ENCODE measurements around the gene KIF5A.

KIF5A gene

DNA sequence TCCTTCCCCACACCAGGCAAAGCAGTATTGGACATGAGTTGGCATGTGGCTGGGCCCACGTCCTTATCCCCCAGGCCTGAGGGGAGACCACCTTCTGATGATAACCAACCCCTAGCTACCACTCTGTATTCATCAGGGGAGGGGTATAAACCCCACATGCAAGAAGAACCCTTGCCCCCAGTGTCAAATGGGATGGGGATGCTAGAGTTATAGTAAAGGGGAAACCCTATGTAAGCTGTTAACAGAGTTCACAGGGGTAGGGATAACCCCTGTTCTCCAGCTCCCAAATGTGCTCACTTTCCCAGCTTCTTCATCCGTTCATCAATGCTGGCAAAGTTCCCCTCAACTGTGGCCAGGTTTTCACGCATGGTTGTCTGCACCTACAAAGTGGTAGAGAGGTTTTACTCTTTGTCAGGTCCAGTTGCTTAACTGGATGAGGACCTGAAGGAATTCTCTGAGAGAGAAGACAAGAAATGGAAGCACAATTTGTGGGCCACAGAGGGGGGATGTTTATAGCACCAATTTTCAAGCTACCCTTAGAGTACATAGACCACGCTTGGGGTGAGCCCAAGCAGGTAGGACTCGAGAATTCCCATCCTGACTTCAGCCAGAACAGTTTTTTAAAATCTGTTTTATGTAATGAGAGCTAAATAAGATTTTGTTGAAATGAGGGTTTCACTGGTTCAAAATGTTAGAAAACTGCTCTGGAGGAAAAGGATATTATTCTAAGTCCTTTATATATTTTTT lies 19.3 kb upstream of the KIF5A start:
- DNase-seq (ENCODE audit: low read depth) = no peak
- TF ChIP-seq, protein P1, sequence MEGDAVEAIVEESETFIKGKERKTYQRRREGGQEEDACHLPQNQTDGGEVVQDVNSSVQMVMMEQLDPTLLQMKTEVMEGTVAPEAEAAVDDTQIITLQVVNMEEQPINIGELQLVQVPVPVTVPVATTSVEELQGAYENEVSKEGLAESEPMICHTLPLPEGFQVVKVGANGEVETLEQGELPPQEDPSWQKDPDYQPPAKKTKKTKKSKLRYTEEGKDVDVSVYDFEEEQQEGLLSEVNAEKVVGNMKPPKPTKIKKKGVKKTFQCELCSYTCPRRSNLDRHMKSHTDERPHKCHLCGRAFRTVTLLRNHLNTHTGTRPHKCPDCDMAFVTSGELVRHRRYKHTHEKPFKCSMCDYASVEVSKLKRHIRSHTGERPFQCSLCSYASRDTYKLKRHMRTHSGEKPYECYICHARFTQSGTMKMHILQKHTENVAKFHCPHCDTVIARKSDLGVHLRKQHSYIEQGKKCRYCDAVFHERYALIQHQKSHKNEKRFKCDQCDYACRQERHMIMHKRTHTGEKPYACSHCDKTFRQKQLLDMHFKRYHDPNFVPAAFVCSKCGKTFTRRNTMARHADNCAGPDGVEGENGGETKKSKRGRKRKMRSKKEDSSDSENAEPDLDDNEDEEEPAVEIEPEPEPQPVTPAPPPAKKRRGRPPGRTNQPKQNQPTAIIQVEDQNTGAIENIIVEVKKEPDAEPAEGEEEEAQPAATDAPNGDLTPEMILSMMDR (IDR thresholded peaks at IDR 0.05; ENCODE audit: low read depth, low read length, missing control alignments) = no peak
- in situ Hi-C loops (cut with HindIII; ENCODE audit: low sequenced_read_pairs) = no loop called here
- H3K4me3 ChIP-seq (ENCODE audit: low read depth, low read length) = no peak overlapping the region

DNA sequence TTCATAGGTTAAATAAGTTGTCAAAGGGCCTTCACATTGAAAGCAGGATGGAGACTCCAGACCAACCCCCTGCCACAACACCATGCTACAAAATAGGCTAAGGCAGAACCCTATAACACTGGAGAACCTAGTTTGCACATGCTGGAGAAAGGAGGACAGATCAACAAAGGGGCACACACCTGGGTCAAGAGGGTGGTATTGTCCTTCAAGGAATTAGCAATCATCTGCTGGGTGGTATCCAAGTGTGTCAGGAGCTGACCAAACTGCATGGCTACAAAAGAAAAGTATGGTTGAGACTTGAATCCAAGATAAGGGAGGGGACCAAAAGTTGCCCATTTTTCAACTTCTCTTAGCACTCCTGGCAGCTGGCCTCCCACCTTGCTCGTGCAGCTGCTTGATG lies 18.0 kb upstream of the KIF5A start:
- TF ChIP-seq, protein P1 (IDR thresholded peaks at IDR 0.05; ENCODE audit: low read depth, low read length, missing control alignments) = no peak
- in situ Hi-C loops (cut with HindIII; ENCODE audit: low sequenced_read_pairs) = no loop called here
- no peak for DNase-seq (ENCODE audit: low read depth)
- no peak overlapping the region for H3K4me3 ChIP-seq (ENCODE audit: low read depth, low read length)

GRCh38 chr12:57533108-57533507 lies 16.7 kb upstream of the KIF5A start:
- TF ChIP-seq, protein P1 (IDR thresholded peaks at IDR 0.05; ENCODE audit: low read depth, low read length, missing control alignments) = no peak
- no peak for DNase-seq (ENCODE audit: low read depth)
- in situ Hi-C loops (cut with HindIII; ENCODE audit: low sequenced_read_pairs) = no loop called here

GRCh38 chr12:57534250-57534649 lies 15.6 kb upstream of the KIF5A start:
- H3K4me3 ChIP-seq (ENCODE audit: low read depth, low read length) = no peak overlapping the region
- in situ Hi-C loops (cut with HindIII; ENCODE audit: low sequenced_read_pairs) = no loop called here
- no peak for DNase-seq (ENCODE audit: low read depth)
- TF ChIP-seq, protein P1 (IDR thresholded peaks at IDR 0.05; ENCODE audit: low read depth, low read length, missing control alignments) = no peak

More at GRCh38 chr12:57533108-57533507, 16.7 kb upstream of the KIF5A start:
- no peak overlapping the region for H3K4me3 ChIP-seq (ENCODE audit: low read depth, low read length)

GRCh38 chr12:57534991-57535543 lies 14.8 kb upstream of the KIF5A start:
- no peak overlapping the region for H3K4me3 ChIP-seq (ENCODE audit: low read depth, low read length)
- in situ Hi-C loops (cut with HindIII; ENCODE audit: low sequenced_read_pairs) = no loop called here
- TF ChIP-seq, protein P1 (IDR thresholded peaks at IDR 0.05; ENCODE audit: low read depth, low read length, missing control alignments) = no peak
- DNase-seq (ENCODE audit: low read depth) = no peak

DNA sequence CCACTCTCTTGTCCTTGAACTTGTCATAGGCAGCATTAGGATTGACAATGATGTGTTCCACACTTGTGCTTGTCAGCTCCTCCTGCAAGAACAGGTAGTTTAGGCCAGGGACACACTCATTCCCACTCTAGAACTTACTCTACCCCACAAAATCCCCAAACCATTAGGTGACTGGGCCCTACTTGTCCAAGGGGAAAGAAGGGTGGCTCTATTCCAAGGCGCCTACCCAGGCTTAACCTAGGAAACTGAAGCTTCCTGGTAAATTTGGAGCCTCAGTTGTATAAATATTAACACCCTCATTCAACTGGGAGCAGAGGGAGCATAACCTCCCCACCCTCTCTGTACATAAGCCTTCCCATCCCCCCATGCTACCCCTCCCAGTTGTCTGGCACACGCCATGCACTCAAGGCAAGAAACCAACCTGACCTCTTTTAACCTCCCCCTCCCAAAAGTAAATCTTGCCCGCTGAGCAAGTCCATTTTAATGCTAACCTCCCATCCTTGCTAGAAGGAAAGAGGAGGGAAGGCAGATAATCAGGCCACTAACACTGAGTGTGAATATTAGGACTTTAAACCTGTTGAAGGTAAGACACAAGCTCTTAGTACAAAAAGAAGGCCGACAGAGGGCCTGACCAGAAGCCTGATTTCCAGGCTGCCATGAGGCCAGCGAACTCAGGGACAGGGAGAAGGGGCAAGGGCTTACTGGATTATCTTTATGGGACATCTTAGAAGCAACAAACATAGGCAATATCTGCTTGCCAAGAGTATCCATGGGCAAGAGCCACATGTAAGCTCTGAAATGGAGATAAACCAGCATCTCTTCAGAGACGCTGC lies 13.9 kb upstream of the KIF5A start:
- H3K4me3 ChIP-seq (ENCODE audit: low read depth, low read length) = no peak overlapping the region
- in situ Hi-C loops (cut with HindIII; ENCODE audit: low sequenced_read_pairs) = no loop called here
- no peak for DNase-seq (ENCODE audit: low read depth)
- TF ChIP-seq, protein P1 (IDR thresholded peaks at IDR 0.05; ENCODE audit: low read depth, low read length, missing control alignments) = no peak
